Measurements from ENCODE around the gene KRT6C.

KRT6C gene

DNA sequence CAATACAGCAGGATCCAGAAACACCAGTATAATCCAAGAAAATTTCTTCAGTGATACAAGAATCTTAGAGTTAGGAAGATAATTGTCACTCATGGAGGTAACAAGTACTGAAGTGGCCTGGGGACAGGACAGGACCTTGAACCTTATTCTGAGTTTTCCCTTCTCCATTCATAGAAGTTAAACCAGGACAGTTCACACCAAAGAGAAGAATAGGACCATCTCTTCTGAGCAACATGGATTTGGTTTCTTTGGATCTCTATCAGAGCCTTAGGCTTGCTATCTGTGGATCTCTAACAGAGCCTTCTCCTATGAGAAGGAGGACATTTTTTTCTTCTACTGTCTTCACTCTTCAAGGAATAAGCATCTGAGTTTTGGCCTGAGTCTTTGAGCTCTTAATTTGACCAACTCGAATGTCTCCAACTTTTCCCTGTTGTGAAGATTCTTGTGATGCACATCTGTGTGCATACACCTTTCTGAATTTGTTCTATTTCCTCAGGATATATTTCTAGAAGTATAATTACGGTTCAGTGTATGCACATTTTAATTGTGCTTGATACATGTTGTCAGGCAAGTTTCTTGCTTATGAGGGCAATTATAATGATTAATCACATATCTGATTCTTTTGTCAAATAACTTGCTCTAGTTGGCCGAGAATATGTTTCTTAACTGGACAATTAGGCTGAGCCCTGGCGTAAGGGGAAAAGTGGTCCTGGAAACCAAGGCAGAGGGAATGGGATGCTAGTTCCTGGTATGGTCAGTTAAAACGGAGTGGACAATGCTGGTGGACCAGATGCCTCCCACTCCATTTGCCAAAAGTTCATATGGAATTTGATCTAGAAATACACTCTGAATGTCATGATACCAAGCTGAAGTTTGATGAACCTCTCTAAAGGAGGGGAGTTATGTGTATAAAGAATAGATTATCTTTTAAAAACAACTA is 12.8 kb upstream of the KRT6C start:
- no peak overlapping the region for H3K4me3 ChIP-seq (ENCODE audit: low read depth, low read length)
- in situ Hi-C loops (cut with HindIII; ENCODE audit: low sequenced_read_pairs) = no loop called here
- TF ChIP-seq CTCF (IDR thresholded peaks at IDR 0.05; ENCODE audit: low read depth, low read length) = no peak
- no peak for DNase-seq (ENCODE audit: low read depth, low spot score)

- TF ChIP-seq CTCF (IDR thresholded peaks at IDR 0.05; ENCODE audit: low read depth, low read length) = no peak
- no peak overlapping the region for H3K4me3 ChIP-seq (ENCODE audit: low read depth, low read length)
- in situ Hi-C loops (cut with HindIII; ENCODE audit: low sequenced_read_pairs) = no loop called here
- DNase-seq (ENCODE audit: low read depth, low spot score) = no peak
These were observed 6.5 kb upstream of the KRT6C start for GRCh38 chr12:52480073-52480472.

GRCh38 chr12:52477651-52478050 is 4.0 kb upstream of the KRT6C start:
- DNase-seq (ENCODE audit: low read depth, low spot score) = no peak
- in situ Hi-C loops (cut with HindIII; ENCODE audit: low sequenced_read_pairs) = no loop called here
- H3K4me3 ChIP-seq (ENCODE audit: low read depth, low read length) = no peak overlapping the region
- TF ChIP-seq CTCF (IDR thresholded peaks at IDR 0.05; ENCODE audit: low read depth, low read length) = no peak

GRCh38 chr12:52474212-52474611 is 607 bp upstream of the KRT6C start:
- in situ Hi-C loops (cut with HindIII; ENCODE audit: low sequenced_read_pairs) = no loop called here
- H3K4me3 ChIP-seq (ENCODE audit: low read depth, low read length) = no peak overlapping the region
- no peak for DNase-seq (ENCODE audit: low read depth, low spot score)
- no peak for TF ChIP-seq CTCF (IDR thresholded peaks at IDR 0.05; ENCODE audit: low read depth, low read length)

DNA sequence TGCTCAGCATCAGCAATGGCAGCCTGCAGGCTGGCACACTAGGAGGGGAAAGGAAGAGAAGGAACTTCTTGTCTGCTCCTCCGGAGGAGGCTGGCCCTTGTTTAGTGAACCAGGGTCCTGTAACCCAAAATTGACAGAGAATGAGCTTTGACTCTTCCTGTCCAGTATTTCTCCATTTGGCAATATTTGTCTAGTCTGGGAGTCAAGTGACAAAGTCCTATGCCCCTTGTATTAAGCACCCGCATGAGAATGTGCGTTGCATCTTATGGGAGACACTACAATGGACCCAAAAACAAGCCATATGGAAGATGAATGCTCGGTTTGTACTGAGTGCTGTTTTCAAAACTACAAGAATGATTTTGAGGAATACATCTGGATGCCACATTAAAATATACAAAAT is 3.8 kb downstream of the KRT6C start:
- in situ Hi-C loops (cut with HindIII; ENCODE audit: low sequenced_read_pairs) = no loop called here
- no peak for DNase-seq (ENCODE audit: low read depth, low spot score)
- no peak for TF ChIP-seq CTCF (IDR thresholded peaks at IDR 0.05; ENCODE audit: low read depth, low read length)
- H3K4me3 ChIP-seq (ENCODE audit: low read depth, low read length) = no peak overlapping the region

GRCh38 chr12:52464897-52465296 is 8.7 kb downstream of the KRT6C start:
- in situ Hi-C loops (cut with HindIII; ENCODE audit: low sequenced_read_pairs) = no loop called here
- TF ChIP-seq CTCF (IDR thresholded peaks at IDR 0.05; ENCODE audit: low read depth, low read length) = no peak
- no peak overlapping the region for H3K4me3 ChIP-seq (ENCODE audit: low read depth, low read length)
- DNase-seq (ENCODE audit: low read depth, low spot score) = no peak
